A549 (cell line): ENCODE measurements around the gene CHST13. TPM values are rescaled to one million over a fixed set of nuclear protein-coding genes. Genes with fewer than 3 reads are reported as not detected.

Experiments used
- polyA plus RNA-seq, 4 experiments: library from polyadenylated mRNA; depleted of rRNA in 3 of 4; stranded (reverse); fragments of >200 nt; fragmentation: RNase III in 1 of 4; extraction: RNeasy Plus Mini Kit Qiagen cat#74134 plus additional on column Dnase treatment in 1 of 4; gene quantifications; 2 replicates in 3 of 4; 3 replicates in 1 of 4; pipeline ENCODE4 v1.2.3, GENCODE V29; 2011 to 2017
- small RNA-seq, 6 experiments: library from RNA; depleted of rRNA; stranded (forward); fragments of <200 nt; gene quantifications; one replicate each; pipeline ENCODE3, GENCODE V24; 2012

Gene CHST13
- polyA plus RNA-seq, 2 of the 4 experiments (the other 2 are of a cell fraction), result 0.30 to 0.59 TPM

Small RNA genes within 50 kb of the gene (small RNA-seq; reads per million reads assigned to genes)
- gene RNA5SP138, result 0 reads per million in 6 experiments

Other genes starting within 250 kb of the CHST13 start
- gene KLF15, start 166.7 kb upstream of the CHST13 start, polyA plus RNA-seq (2011; rRNA removed), result not detected in 2 replicates
- gene KLF15, start 166.7 kb upstream of the CHST13 start, polyA plus RNA-seq (2017; fragmentation: RNase III; extraction: RNeasy Plus Mini Kit Qiagen cat#74134 plus additional on column Dnase treatment), result not detected in 3 replicates
- gene CFAP100, start 129.2 kb upstream of the CHST13 start, polyA plus RNA-seq (2011; rRNA removed), result not detected in 2 replicates
- gene CFAP100, start 129.2 kb upstream of the CHST13 start, polyA plus RNA-seq (2017; fragmentation: RNase III; extraction: RNeasy Plus Mini Kit Qiagen cat#74134 plus additional on column Dnase treatment), result not detected in 3 replicates
- gene ZXDC, start 48.3 kb upstream of the CHST13 start, polyA plus RNA-seq (2011; rRNA removed), result 8.5 and 13.6 TPM in 2 replicates
- gene ZXDC, start 48.3 kb upstream of the CHST13 start, polyA plus RNA-seq (2017; fragmentation: RNase III; extraction: RNeasy Plus Mini Kit Qiagen cat#74134 plus additional on column Dnase treatment), result 5.8 to 6.1 TPM (median 6.0 TPM) in 3 replicates
- gene UROC1, start 6.4 kb upstream of the CHST13 start, polyA plus RNA-seq (2011; rRNA removed), result not detected in 2 replicates
- gene UROC1, start 6.4 kb upstream of the CHST13 start, polyA plus RNA-seq (2017; fragmentation: RNase III; extraction: RNeasy Plus Mini Kit Qiagen cat#74134 plus additional on column Dnase treatment), result not detected in 3 replicates
- not detected in 2 replicates for gene C3orf22, start 34.8 kb downstream of the CHST13 start, polyA plus RNA-seq (2011; rRNA removed)
- not detected in 3 replicates for gene C3orf22, start 34.8 kb downstream of the CHST13 start, polyA plus RNA-seq (2017; fragmentation: RNase III; extraction: RNeasy Plus Mini Kit Qiagen cat#74134 plus additional on column Dnase treatment)
- gene TXNRD3, start 131.0 kb downstream of the CHST13 start, polyA plus RNA-seq (2011; rRNA removed), result 5.8 and 11.8 TPM in 2 replicates
- gene TXNRD3, start 131.0 kb downstream of the CHST13 start, polyA plus RNA-seq (2017; fragmentation: RNase III; extraction: RNeasy Plus Mini Kit Qiagen cat#74134 plus additional on column Dnase treatment), result 4.4 to 5.2 TPM (median 4.6 TPM) in 3 replicates
- gene CHCHD6, start 180.1 kb downstream of the CHST13 start, polyA plus RNA-seq (2011; rRNA removed), result 13.7 and 15.0 TPM in 2 replicates
- gene CHCHD6, start 180.1 kb downstream of the CHST13 start, polyA plus RNA-seq (2017; fragmentation: RNase III; extraction: RNeasy Plus Mini Kit Qiagen cat#74134 plus additional on column Dnase treatment), result 18.1 to 18.9 TPM (median 18.3 TPM) in 3 replicates